ENCODE measurements around the gene DHX34.
"Not testable (repeated sequence)": the region's sequence is repeated elsewhere in the genome, so short reads cannot be mapped to it uniquely, and the experiment has no call there.

Gene DHX34, protein sequence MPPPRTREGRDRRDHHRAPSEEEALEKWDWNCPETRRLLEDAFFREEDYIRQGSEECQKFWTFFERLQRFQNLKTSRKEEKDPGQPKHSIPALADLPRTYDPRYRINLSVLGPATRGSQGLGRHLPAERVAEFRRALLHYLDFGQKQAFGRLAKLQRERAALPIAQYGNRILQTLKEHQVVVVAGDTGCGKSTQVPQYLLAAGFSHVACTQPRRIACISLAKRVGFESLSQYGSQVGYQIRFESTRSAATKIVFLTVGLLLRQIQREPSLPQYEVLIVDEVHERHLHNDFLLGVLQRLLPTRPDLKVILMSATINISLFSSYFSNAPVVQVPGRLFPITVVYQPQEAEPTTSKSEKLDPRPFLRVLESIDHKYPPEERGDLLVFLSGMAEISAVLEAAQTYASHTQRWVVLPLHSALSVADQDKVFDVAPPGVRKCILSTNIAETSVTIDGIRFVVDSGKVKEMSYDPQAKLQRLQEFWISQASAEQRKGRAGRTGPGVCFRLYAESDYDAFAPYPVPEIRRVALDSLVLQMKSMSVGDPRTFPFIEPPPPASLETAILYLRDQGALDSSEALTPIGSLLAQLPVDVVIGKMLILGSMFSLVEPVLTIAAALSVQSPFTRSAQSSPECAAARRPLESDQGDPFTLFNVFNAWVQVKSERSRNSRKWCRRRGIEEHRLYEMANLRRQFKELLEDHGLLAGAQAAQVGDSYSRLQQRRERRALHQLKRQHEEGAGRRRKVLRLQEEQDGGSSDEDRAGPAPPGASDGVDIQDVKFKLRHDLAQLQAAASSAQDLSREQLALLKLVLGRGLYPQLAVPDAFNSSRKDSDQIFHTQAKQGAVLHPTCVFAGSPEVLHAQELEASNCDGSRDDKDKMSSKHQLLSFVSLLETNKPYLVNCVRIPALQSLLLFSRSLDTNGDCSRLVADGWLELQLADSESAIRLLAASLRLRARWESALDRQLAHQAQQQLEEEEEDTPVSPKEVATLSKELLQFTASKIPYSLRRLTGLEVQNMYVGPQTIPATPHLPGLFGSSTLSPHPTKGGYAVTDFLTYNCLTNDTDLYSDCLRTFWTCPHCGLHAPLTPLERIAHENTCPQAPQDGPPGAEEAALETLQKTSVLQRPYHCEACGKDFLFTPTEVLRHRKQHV

DNA sequence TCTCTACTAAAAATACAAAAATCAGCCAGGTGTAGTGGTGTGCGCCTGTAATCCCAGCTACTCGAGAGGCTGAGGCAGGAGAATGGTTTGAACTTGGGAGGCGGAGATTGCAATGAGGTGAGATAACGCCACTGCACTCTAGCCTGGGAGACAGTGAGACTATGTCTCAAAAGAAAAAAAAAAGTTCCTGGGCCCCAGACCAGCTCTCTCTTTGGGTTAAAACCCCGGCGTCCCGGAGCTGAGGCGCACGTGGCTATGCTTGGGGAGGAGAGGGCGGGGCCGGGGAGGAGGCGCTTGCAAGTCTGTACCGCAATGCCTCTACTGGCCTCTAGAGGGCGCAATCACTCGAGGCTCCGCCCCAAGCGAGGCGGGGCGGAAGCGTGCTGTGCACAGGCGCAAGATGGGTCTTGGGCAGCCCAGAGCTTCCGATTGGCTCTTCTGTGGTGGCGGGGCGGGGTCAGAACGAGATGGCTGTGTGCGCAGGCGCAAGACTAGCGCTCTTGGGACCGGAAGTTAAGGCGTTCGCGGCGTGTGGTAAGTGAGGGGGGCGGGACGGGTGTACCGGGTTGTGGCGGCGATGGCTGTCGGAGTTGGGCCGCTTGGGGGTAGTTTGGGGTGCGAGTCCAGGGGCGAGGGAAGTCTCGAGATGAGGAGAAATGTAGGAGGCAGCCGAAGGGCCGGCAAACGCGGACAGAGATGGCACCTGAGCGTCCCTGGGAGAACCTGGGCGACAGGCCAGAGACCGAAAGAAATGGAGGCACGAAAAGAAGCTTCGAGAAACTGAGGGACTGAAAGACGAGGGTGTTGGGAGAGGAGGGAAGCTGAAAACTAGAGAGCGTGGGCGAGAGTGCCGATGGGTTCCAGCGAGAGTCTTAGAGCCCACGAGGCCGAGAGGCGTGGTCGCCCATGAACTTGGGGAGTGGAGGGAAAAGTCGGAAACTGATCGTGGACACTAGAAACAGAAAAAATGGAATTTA, at the start of gene DHX34:
DHX34 (plus strand) TSS at position 497 of the 977 bp plus-strand sequence. CDS start 3,716 bp downstream, outside the sequence.
- peak; percentile 98 for DNase-seq

DNA sequence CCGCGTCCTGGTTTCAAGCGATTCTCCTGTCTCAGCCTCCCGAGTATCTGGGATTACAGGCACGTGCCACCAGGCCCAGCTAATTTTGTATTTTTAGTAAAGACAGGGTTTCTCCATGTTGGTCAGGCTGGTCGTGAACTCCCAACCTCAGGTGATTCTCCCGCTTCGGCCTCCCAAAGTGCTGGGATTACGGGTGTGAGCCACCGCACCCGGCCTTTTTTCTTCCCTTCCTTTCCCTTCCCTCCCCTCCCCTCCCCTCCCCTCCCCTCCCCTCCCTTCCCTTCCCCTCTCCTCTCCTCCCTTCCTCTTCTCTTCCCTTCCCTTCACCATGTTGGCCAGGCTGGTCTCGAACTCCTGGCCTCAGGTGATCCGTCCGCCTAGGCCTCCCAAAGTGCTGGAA, 48.2 kb upstream of the DHX34 start:
- DNase-seq: not testable (repeated sequence)

DNA sequence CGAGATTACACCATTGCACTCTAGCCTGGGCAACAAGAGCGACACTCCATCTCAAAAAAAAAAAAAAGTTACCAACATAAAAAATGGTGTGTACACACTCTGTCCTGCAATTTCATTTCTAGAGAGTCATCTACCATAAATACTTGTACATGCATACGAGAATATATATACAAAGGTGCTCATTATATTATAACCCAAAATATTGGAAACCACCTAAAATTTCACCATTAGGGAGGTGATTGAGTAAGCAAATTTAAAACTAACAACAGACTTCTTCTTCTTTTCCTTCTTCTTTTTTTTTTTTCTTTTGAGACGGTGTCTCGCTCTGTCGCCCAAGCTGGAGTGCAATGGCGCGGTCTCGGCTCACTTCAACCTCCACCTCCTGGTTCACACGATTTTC, 46.9 kb upstream of the DHX34 start:
- DNase-seq: no peak

DNA sequence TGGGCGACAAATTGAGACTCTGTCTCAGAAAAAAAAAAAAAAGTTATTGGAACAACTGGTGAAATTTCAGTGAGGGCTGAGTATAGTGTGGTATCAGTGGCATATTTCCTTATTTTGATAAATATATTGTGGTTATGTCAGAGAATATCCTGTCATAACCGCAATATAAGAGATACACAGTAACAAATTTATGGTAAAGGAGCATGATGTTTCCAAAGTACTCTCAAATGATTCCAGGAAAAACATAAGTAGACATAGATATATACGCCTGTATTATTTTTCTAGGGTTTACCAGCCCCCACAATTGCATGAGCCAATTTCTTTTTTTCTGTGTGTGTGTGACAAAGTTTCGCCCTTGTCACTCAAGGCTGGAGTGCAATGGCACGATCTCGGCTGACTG, 45.1 kb upstream of the DHX34 start:
- no peak for DNase-seq

DNA sequence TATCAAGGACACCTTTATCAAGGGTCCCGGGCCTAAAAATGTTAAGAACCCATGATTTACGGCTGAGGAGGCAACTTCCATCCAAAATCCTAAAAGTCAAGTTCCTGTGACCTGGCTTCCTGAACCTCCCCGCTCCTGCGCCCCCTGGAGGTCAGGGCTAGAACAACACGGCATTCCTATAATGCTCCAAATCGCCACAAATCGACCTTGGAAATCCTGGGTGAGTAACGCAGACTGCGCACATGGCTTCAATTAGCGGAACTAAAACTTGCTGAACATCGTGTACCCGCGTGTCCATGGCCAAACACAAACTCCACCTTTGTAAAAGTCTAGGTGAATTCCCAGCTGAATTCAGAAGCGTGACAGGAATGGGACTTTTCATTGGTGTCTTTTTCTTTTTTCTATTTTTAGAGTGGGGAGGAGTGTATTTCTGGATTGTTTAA, 43.8 kb upstream of the DHX34 start:
- DNase-seq: peak; percentile 53 to 59

DNA sequence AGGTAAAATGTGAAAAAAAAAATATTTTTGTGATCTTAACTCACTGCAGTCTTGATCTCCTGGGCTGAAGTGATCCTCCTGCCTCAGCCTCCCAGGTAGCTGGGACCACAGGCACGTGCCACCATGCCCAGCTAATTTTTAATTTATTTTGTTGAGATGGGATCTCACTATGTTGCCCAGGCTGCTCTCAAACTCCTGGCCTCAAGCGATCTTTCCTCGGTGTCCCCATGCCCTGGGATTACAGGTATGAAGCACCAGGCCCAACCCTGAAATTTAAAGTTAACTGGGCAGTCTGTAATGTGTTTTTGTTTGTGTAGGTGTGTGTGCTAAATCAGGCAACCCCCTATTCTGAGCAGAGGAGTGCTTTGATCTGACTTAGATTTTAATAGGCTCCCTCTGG, 42.8 kb upstream of the DHX34 start:
- DNase-seq: no peak

DNA sequence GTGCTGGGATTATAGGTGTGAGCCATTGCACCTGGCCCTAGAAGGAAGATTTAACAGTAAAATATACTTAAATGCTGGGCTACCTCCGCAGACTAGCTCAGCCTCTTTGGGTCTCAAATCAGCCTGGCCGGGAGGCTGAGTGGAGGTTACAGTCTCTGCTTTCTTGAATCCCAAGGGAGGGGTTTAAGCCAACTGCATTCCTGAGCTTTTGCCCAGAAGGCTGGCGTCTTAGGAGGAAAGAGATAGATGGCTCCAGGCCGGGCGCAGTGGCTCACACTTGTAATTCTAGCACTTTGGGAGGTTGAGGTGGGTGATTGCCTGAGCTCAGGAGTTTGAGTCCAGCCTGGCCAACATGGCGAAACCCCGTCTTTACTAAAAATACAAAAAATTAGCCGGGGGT, 40.1 kb upstream of the DHX34 start:
- no peak for DNase-seq

DNA sequence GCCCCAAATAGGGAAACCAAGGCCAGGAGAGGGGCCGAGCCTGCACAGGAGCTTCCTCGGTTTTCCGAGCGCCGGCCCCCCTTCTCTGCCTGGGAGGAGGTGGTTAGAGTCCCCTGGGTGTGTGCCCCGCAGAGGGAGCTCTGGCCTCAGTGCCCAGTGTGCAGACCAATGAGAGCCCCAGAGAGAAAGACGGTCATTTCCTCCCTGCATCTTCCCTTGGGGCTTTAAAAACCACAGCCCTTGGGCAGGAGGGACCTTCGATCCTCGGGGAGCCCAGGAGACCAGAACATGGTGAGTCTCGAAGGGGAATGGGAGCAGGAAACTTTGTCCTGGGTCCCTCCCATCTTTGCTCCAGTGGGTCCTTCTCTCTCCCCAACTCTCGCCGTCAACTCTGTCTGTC, 39.5 kb upstream of the DHX34 start, which contains the start of gene C5AR1:
C5AR1 (plus strand) TSS at position 254 of the 400 bp plus-strand sequence; CDS start at position 289, 35 bp downstream.
- DNase-seq: no peak

DNA sequence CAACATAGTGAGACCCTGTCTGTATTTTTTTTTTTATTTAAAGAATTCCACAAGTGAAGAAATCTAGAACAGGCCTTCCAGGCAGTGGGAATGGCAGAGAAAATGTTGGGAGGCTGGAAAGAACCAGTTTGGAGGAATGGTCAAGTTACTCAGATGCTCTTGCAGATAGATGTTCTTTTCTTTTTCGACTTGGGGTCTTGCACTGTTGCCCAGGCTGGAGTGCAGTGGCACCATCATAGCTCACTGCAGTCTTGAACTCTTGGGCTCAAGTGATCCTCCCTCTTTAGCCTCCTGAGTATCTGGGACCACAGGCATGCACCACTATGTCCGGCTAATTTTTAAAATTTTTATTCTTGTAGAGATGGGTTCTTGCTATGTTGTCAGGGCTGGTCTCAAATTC, 38.8 kb upstream of the DHX34 start:
- no peak for DNase-seq

DNA sequence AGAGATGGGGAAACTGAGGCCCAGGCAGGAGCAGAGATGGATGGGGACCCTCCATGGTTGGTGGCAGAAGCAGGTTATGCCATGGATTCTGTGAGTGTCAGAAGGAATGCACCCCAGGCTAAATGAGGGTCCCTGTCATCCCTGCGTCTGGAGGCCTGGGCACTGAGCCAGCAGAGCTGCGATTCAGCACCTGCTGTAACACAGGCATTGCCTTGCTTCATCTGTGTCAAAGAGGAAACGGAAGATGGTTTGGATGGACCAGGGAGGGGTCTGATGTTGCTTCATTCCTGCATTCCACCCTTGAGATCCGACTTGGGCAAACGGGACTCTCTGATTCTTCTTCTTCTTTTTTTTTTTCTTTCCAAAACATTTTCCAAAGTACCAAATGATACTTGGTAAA, 38.3 kb upstream of the DHX34 start:
- DNase-seq: peak in 1 of 2 experiments; percentile 33

DNA sequence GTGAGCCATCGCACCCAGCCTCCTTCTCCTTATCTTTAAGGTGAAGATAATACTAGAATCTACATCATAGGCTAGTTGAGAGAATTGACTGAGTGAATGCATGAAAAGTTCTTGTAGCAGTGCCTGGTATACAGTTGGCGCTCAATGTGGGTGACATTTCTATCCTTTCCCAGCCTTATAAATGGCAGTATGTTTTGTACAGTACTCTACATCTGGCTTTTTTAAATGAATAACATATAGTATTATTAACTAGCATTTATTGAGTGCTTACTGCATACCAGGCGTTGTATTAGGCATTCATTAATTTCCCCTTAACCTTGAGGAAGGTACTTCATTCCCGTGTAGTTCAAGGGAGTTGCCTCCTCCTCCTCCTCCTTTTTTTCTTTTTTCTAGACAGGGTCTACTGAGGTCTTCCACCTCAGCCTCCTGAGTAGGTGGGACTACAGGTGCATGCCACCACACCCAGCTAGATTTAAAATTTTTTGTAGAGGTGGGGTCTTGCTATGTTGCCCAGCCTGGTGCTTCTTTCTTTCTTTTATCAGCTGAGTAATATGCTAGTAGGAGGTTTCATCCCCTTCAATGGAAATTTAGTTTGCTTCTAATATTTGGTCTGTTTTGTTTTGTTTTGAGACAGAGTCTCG, 36.6 kb upstream of the DHX34 start:
- DNase-seq: no peak

DNA sequence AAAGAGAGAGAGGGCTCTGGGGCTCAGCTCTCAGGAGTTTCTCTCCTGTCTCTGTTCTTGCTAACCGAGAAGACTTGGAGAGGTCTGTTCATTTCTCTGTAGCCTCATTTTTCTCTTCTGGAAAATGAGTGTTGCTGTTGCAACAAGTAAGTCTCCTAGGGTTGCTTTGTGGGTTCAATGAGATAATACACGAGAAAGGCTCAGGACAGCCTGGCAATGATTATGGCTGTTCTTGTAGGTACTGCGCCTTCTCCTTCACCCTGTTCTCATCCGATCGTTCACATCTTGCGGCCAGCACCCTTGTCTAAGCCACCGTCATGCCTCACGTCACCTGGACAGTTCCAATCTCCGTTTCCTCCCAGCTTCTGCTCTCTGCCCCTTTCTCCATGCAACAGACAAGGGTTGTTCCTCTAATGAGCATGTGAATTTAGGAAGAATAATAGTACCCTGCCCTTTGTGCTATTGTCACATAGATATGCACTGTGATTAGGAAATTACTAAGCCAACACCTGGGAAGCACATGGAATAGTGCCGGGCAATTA, 35.3 kb upstream of the DHX34 start:
- DNase-seq: no peak

DNA sequence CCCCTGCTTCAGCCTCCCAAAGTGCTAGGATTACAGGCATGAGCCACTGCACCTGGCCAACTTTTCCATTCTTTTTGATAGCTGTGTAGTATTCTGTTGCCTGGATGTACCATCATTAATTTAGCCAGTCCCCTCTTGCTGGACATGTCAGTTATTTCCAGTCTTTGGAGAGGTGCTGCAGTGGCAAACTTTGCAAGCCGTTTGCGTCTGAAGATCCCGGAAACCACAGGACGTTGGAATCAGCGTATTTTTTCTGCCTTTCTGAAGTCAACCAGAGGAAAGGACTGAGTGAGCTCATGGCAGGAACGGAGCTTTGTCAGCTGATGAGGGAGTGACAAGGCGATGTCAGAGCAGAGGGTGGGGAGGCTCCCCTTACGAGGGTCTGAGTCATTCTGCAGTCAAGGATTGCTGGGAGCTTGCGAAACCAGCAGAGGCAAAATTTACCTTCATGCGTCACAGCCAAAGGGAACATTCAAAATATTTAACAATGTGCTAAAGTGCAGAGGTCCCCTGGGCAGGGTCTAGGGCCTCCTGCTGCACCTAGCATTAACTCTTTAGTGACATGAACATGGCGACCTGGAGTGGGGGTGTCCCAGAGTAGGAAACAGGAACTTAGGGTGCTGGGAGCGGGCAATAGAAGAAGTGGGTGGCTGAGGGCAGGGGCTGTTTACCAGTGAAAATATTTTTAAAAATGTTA, 33.8 kb upstream of the DHX34 start:
- no peak for DNase-seq

DNA sequence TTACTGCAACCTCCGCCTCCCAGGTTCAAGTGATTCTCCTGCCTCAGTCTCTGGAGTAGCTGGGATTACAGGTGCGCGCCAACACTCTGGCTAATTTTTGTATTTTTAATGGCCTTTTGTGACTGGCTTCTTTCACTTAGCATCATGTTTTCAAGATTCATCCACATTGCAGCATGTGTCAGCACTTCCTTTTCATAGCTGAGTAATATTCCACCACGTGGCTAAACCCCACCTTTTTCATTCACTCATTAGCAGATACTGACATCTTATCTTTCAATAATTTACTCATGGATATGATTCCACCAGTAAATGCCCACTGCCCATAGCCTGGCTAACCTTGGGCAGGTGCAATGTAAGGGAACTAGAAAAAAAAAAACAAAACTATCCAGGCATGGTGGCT, 32.6 kb upstream of the DHX34 start:
- DNase-seq: no peak

DNA sequence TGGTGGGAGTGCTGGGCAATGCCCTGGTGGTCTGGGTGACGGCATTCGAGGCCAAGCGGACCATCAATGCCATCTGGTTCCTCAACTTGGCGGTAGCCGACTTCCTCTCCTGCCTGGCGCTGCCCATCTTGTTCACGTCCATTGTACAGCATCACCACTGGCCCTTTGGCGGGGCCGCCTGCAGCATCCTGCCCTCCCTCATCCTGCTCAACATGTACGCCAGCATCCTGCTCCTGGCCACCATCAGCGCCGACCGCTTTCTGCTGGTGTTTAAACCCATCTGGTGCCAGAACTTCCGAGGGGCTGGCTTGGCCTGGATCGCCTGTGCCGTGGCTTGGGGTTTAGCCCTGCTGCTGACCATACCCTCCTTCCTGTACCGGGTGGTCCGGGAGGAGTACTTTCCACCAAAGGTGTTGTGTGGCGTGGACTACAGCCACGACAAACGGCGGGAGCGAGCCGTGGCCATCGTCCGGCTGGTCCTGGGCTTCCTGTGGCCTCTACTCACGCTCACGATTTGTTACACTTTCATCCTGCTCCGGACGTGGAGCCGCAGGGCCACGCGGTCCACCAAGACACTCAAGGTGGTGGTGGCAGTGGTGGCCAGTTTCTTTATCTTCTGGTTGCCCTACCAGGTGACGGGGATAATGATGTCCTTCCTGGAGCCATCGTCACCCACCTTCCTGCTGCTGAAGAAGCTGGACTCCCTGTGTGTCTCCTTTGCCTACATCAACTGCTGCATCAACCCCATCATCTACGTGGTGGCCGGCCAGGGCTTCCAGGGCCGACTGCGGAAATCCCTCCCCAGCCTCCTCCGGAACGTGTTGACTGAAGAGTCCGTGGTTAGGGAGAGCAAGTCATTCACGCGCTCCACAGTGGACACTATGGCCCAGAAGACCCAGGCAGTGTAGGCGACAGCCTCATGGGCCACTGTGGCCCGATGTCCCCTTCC, 28.9 kb upstream of the DHX34 start:
- DNase-seq: no peak

DNA sequence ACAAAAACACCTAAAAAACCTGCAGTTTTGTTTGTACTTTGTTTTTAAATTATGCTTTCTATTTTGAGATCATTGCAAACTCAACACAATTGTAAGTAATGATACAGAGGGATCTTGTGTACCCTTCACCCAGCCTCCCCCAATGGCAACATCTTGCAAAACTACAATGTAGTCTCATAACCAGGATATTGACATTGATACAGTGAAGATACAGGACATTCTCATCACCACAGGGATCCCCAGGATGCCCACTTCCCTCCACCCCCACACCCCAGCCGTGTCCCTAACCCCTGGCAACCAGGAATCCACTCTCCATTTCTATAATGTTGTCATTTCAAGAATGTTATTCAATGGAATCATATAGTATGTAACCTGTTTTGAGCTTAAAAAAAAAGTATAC, 27.5 kb upstream of the DHX34 start:
- DNase-seq: no peak

DNA sequence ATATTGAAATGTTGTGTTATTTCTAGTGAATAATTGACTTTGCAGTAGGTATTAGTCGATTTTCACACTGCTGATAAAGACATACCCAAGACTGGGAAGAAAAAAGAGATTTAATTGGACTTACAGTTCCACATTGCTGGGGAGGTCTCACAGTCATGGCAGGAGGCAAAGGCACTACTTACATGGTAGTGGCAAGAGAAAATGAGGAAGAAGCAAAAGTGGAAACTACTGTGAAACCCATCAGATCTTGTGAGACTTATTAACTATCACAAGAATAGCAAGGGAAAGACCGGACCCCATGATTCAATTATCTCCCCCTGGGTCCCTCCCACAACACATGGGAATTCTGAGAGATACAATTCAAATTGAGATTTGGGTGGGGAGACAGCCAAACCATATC, 27.1 kb upstream of the DHX34 start:
- no peak for DNase-seq

DNA sequence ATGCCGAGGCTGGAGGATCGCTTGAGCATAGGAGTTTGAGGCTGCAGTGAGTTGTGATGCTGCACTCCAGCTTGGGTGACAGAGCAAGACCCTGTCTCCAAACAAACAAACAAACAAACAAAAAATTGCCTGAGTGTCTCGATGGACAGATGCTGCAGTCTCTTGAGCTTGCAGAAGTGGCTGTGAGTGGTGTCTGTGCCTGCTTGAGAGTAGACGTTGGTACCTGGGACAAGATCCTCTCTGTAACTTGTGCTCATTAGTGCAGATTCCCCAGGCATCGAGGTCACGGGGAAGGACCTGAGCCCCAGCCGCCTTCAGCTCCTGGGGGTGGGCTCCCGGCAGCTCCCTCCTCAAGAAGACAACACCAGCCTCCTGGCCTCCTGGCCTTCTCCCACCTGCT, 25.7 kb upstream of the DHX34 start:
- DNase-seq: no peak

DNA sequence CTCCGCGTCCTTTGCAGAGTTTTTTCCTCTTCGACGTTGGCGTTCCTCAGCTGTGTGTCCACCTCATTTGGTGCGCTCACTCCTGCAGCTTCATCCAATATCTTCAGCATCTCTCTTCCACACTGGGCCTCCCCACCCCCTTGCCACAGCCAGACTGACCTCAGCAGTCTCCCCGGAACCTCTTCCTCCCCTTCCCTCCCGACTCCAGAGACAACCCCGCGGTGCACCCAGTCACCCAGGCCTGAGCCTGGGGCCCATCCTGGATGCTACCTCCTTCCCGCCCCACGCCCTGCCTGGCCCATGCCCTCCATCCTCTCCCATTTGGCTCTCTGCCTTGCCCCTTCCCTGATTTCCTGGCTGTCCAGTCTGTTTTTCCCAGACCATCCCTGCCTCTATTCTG, 25.2 kb upstream of the DHX34 start:
- no peak for DNase-seq

Measured in NCI-H2081 (cell line).